WTC11 (cell line): Measurements from ENCODE around the gene EIF3B. TPM values are rescaled to one million over a fixed set of nuclear protein-coding genes. Genes with fewer than 3 reads are reported as not detected.
A peak's percentile ranks its signal among the peaks of the same experiment; 100 is the strongest.

ENCODE experiments used
- ATAC-seq: fragments of 200-7000 bp; cut with Tn5 transposase; 2 replicates; pipeline ENCODE4 v1.10.0; 2021; ENCODE audit warnings: mild to moderate bottlenecking, moderate library complexity
- Bru-seq: library from RNA; stranded (reverse); fragments of 400-500 nt; gene quantifications from one replicate; lab custom pipeline; 2021; lab: Mats Ljungman, UMichigan
- CTCF ChIA-PET: fragments of 300-600 bp; sonication (Branson Sonifier 250); formaldehyde crosslinking; loops from one replicate; lab custom pipeline; 2021; ENCODE audit warnings: antibody characterized with exemption; lab: Charles Lee
- POLR2A ChIA-PET: fragments of 350-600 bp; sonication (Branson Sonifier 250); formaldehyde crosslinking; loops from one replicate; lab custom pipeline; 2021; ENCODE audit warnings: antibody characterized with exemption; lab: Charles Lee
- DNase-seq: peaks from one replicate; pipeline ENCODE4 v3.0.0; 2021; ENCODE audit warnings: low spot score
- H3K27ac Mint-ChIP-seq: 2 replicates; pipeline ENCODE4 v1.8.0; 2021; ENCODE audit warnings: mixed read lengths
- H3K27me3 Mint-ChIP-seq: 2 replicates; pipeline ENCODE4 v1.8.0; 2021; ENCODE audit warnings: low read depth, mild to moderate bottlenecking, moderate library complexity, mixed read lengths
- H3K36me3 Mint-ChIP-seq: 2 replicates; pipeline ENCODE4 v1.8.0; 2021; ENCODE audit warnings: mixed read lengths
- H3K4me1 Mint-ChIP-seq: 2 replicates; pipeline ENCODE4 v1.8.0; 2022; ENCODE audit warnings: mixed read lengths
- H3K4me3 Mint-ChIP-seq: 2 replicates; pipeline ENCODE4 v1.8.0; 2021; ENCODE audit warnings: mild to moderate bottlenecking, moderate library complexity, mixed read lengths
- H3K9me3 Mint-ChIP-seq: 2 replicates; pipeline ENCODE4 v1.8.0; 2021; ENCODE audit warnings: mixed read lengths
- CBFB ChIP-seq: sonication (generic); formaldehyde crosslinking; IDR thresholded peaks from 2 replicates; pipeline ENCODE4 v1.8.1; 2022; ENCODE audit warnings: mild to moderate bottlenecking, low read depth, missing genetic modification reagents
- CREM ChIP-seq: sonication (generic); formaldehyde crosslinking; IDR thresholded peaks from 2 replicates; pipeline ENCODE4 v1.8.1; 2022; ENCODE audit warnings: mild to moderate bottlenecking, missing genetic modification reagents, moderate library complexity
- EMX1 ChIP-seq: fragments of 250-450 bp; sonication (Bioruptor Pico); IDR thresholded peaks from 2 replicates; pipeline ENCODE4 v1.8.0; 2021; ENCODE audit warnings: mild to moderate bottlenecking
- ERG ChIP-seq: fragments of 250-450 bp; sonication (Bioruptor Pico); IDR thresholded peaks from 2 replicates; pipeline ENCODE4 v1.8.0; 2021; ENCODE audit warnings: mild to moderate bottlenecking
- FOXP1 ChIP-seq: sonication (generic); formaldehyde crosslinking; IDR thresholded peaks from 2 replicates; pipeline ENCODE4 v1.8.0; 2022; ENCODE audit warnings: missing genetic modification reagents, mild to moderate bottlenecking, moderate library complexity, borderline replicate concordance
- JUN ChIP-seq: sonication (generic); formaldehyde crosslinking; IDR thresholded peaks from 2 replicates; pipeline ENCODE4 v1.8.0; 2023; ENCODE audit warnings: mild to moderate bottlenecking, missing genetic modification reagents
- KAT7 ChIP-seq: sonication (generic); formaldehyde crosslinking; IDR thresholded peaks from 2 replicates; pipeline ENCODE4 v1.8.1; 2023; ENCODE audit warnings: missing genetic modification reagents, mild to moderate bottlenecking, borderline replicate concordance
- NFYB ChIP-seq: sonication (generic); formaldehyde crosslinking; conservative IDR thresholded peaks from 2 replicates; pipeline ENCODE4 v1.8.0; 2022; ENCODE audit warnings: low read depth, missing genetic modification reagents
- NR3C1 ChIP-seq: sonication (generic); formaldehyde crosslinking; conservative IDR thresholded peaks from 2 replicates; pipeline ENCODE4 v1.8.1; 2023; ENCODE audit warnings: low read depth, mild to moderate bottlenecking, missing genetic modification reagents
- OVOL2 ChIP-seq: fragments of 250-450 bp; sonication (Bioruptor Pico); IDR thresholded peaks from 2 replicates; pipeline ENCODE4 v1.9.0; 2021; ENCODE audit warnings: mild to moderate bottlenecking, borderline replicate concordance
- RORB ChIP-seq: fragments of 250-450 bp; sonication (Bioruptor Pico); IDR thresholded peaks from 2 replicates; pipeline ENCODE4 v1.9.0; 2021; ENCODE audit warnings: mild to moderate bottlenecking
- TCF7 ChIP-seq: sonication (generic); formaldehyde crosslinking; IDR thresholded peaks from 2 replicates; pipeline ENCODE4 v1.8.0; 2022; ENCODE audit warnings: mild to moderate bottlenecking, low read depth, missing genetic modification reagents, moderate library complexity
- TEAD4 ChIP-seq: sonication (generic); formaldehyde crosslinking; IDR thresholded peaks from 2 replicates; pipeline ENCODE4 v1.8.0; 2022; ENCODE audit warnings: mild to moderate bottlenecking, missing genetic modification reagents
- ZBTB21 ChIP-seq: sonication (generic); formaldehyde crosslinking; IDR thresholded peaks from 2 replicates; pipeline ENCODE4 v1.8.1; 2023; ENCODE audit warnings: mild to moderate bottlenecking, missing genetic modification reagents, borderline replicate concordance
- ZNF121 ChIP-seq: sonication (generic); formaldehyde crosslinking; IDR thresholded peaks from 2 replicates; pipeline ENCODE4 v1.8.0; 2023; ENCODE audit warnings: missing genetic modification reagents
- ZNF138 ChIP-seq: sonication (generic); formaldehyde crosslinking; conservative IDR thresholded peaks from 2 replicates; pipeline ENCODE4 v1.8.1; 2022; ENCODE audit warnings: mild to moderate bottlenecking, moderate library complexity, missing genetic modification reagents
- ZNF317 ChIP-seq: sonication (generic); formaldehyde crosslinking; IDR thresholded peaks from 2 replicates; pipeline ENCODE4 v1.8.1; 2023; ENCODE audit warnings: low read depth, mild to moderate bottlenecking, moderate library complexity, missing genetic modification reagents, borderline replicate concordance
- ZNF512 ChIP-seq: sonication (generic); formaldehyde crosslinking; IDR thresholded peaks from 2 replicates; pipeline ENCODE4 v1.8.1; 2022; ENCODE audit warnings: missing genetic modification reagents, borderline replicate concordance
- long read RNA-seq, 3 experiments: library from RNA in 1 of 3; library from capped mRNA in 1 of 3; library from polyadenylated mRNA in 1 of 3; unstranded in 2 of 3; stranded (forward) in 1 of 3; transcript quantifications; one replicate each; pipeline ENCODE4 v2.0.0, GENCODE V29; 2021
- total RNA-seq: library from RNA; stranded (reverse); gene quantifications from 3 replicates; pipeline ENCODE4 v1.2.3, GENCODE V29; 2021
- TF ChIP-seq, protein P1 (sequence below): sonication (generic); formaldehyde crosslinking; conservative IDR thresholded peaks from 2 replicates; pipeline ENCODE4 v1.8.1; 2023; ENCODE audit warnings: mild to moderate bottlenecking, low read depth, missing genetic modification reagents, moderate library complexity
- TF ChIP-seq, protein P2 (sequence below): sonication (generic); formaldehyde crosslinking; IDR thresholded peaks from 2 replicates; pipeline ENCODE4 v1.8.0; 2022; ENCODE audit warnings: mild to moderate bottlenecking, missing genetic modification reagents
- TF ChIP-seq, protein P3 (sequence below): sonication (generic); formaldehyde crosslinking; IDR thresholded peaks from 2 replicates; pipeline ENCODE4 v1.8.0; 2022; ENCODE audit warnings: mild to moderate bottlenecking, missing genetic modification reagents
- TF ChIP-seq, protein P4 (sequence below): sonication (generic); formaldehyde crosslinking; IDR thresholded peaks from 2 replicates; pipeline ENCODE4 v1.8.0; 2023; ENCODE audit warnings: missing genetic modification reagents
- TF ChIP-seq, protein P5 (sequence below): sonication (generic); formaldehyde crosslinking; IDR thresholded peaks from 2 replicates; pipeline ENCODE4 v1.8.1; 2023; ENCODE audit warnings: mild to moderate bottlenecking, missing genetic modification reagents

The EIF3B gene
- total RNA-seq (300 to 361 TPM (median 304 TPM) in 3 replicates), Bru-seq, nascent RNA (percentile 86 among the genes with signal in this experiment)
- long read RNA-seq, experiment 1, transcript EIF3B-202 (19 exons, 2,966 nt), result minor isoform, 432 of 2,054 reads
- long read RNA-seq, experiment 1, transcript EIF3B-201 (19 exons, 3,055 nt), result major isoform, 783 of 2,054 reads
- long read RNA-seq, experiment 1, partial matches to known transcripts, result 295 of 2,054 reads
- long read RNA-seq, experiment 1, other reads (novel, unspliced or antisense), result 540 of 2,054 reads
- long read RNA-seq, experiment 2, partial matches to known transcripts, result 176 of 326 reads
- long read RNA-seq, experiment 2, other reads (novel, unspliced or antisense), result 146 of 326 reads
- long read RNA-seq, experiment 3, partial matches to known transcripts, result 56 of 65 reads
- long read RNA-seq, experiment 3, other reads (novel, unspliced or antisense), result 8 of 65 reads

- ATAC-seq (peak; percentile 65), DNase-seq (peak; percentile 84)
- Mint-ChIP-seq H3K9me3 (no peaks in the 10 kb centered on the region), H3K27ac (peak within 1 kb of the TSS; percentile 100), H3K36me3 (peaks cover 33% of the 10 kb centered on the region), H3K4me3 (peak within 1 kb of the TSS; percentile 87), H3K27me3 (no peaks in the 10 kb centered on the region), H3K4me1 (peaks cover 21% of the 10 kb centered on the region)
- CTCF ChIA-PET, result interaction anchor here (0.6 to 1.2 kb wide), 3 partner anchors 114 to 470 kb away, joined by 3 to 4 read pairs (median 3); partner anchors contain the start of gene TTYH3
- POLR2A ChIA-PET, result no interaction called here
- TF ChIP-seq, protein P1, sequence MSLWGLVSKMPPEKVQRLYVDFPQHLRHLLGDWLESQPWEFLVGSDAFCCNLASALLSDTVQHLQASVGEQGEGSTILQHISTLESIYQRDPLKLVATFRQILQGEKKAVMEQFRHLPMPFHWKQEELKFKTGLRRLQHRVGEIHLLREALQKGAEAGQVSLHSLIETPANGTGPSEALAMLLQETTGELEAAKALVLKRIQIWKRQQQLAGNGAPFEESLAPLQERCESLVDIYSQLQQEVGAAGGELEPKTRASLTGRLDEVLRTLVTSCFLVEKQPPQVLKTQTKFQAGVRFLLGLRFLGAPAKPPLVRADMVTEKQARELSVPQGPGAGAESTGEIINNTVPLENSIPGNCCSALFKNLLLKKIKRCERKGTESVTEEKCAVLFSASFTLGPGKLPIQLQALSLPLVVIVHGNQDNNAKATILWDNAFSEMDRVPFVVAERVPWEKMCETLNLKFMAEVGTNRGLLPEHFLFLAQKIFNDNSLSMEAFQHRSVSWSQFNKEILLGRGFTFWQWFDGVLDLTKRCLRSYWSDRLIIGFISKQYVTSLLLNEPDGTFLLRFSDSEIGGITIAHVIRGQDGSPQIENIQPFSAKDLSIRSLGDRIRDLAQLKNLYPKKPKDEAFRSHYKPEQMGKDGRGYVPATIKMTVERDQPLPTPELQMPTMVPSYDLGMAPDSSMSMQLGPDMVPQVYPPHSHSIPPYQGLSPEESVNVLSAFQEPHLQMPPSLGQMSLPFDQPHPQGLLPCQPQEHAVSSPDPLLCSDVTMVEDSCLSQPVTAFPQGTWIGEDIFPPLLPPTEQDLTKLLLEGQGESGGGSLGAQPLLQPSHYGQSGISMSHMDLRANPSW (CRISPR knock-in tag), result no peak
- TF ChIP-seq, protein P2, sequence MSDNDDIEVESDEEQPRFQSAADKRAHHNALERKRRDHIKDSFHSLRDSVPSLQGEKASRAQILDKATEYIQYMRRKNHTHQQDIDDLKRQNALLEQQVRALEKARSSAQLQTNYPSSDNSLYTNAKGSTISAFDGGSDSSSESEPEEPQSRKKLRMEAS (CRISPR knock-in tag), result peak; percentile 67
- TF ChIP-seq, protein P3, sequence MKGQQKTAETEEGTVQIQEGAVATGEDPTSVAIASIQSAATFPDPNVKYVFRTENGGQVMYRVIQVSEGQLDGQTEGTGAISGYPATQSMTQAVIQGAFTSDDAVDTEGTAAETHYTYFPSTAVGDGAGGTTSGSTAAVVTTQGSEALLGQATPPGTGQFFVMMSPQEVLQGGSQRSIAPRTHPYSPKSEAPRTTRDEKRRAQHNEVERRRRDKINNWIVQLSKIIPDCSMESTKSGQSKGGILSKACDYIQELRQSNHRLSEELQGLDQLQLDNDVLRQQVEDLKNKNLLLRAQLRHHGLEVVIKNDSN (CRISPR knock-in tag), result no peak
- TF ChIP-seq OVOL2 (CRISPR knock-in tag) (no peak), ZNF121 (CRISPR knock-in tag) (no peak), NFYB (CRISPR knock-in tag) (no peak), RORB (CRISPR knock-in tag) (no peak), EMX1 (no peak), ZBTB21 (CRISPR knock-in tag) (no peak), ERG (CRISPR knock-in tag) (no peak), TCF7 (CRISPR knock-in tag) (no peak), CBFB (no peak), ZNF317 (CRISPR knock-in tag) (no peak), ZNF138 (CRISPR knock-in tag) (no peak), ZNF512 (CRISPR knock-in tag) (no peak), FOXP1 (CRISPR knock-in tag) (no peak), KAT7 (no peak), CREM (no peak), JUN (CRISPR knock-in tag) (no peak), NR3C1 (CRISPR knock-in tag) (no peak), TEAD4 (CRISPR knock-in tag) (no peak)
- TF ChIP-seq, protein P4, sequence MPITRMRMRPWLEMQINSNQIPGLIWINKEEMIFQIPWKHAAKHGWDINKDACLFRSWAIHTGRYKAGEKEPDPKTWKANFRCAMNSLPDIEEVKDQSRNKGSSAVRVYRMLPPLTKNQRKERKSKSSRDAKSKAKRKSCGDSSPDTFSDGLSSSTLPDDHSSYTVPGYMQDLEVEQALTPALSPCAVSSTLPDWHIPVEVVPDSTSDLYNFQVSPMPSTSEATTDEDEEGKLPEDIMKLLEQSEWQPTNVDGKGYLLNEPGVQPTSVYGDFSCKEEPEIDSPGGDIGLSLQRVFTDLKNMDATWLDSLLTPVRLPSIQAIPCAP (CRISPR knock-in tag), result no peak
- TF ChIP-seq, protein P5, sequence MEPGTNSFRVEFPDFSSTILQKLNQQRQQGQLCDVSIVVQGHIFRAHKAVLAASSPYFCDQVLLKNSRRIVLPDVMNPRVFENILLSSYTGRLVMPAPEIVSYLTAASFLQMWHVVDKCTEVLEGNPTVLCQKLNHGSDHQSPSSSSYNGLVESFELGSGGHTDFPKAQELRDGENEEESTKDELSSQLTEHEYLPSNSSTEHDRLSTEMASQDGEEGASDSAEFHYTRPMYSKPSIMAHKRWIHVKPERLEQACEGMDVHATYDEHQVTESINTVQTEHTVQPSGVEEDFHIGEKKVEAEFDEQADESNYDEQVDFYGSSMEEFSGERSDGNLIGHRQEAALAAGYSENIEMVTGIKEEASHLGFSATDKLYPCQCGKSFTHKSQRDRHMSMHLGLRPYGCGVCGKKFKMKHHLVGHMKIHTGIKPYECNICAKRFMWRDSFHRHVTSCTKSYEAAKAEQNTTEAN (CRISPR knock-in tag), result no peak
These were observed at the start of gene EIF3B for GRCh38 chr7:2354186-2354938. TSS of gene EIF3B (plus strand) at chr7:2354827. CDS start at chr7:2354922, 95 bp downstream.
